K562 (cell line): Measurements from ENCODE around the gene RUNDC3A. TPM values are rescaled to one million over a fixed set of nuclear protein-coding genes. Genes with fewer than 3 reads are reported as not detected.

Experiments used
- ATAC-seq: fragments of 200-7000 bp; cut with Tn5 transposase; 3 replicates; pipeline ENCODE4 v1.9.1; 2020; ENCODE audit warnings: moderate library complexity
- BruUV-seq: library from RNA; stranded (reverse); fragments of 400-500 nt; replicated peaks from 2 replicates; lab custom pipeline; 2021; lab: Mats Ljungman, UMichigan
- CTCF ChIA-PET: fragments of 300-600 bp; formaldehyde crosslinking; extraction: SDS; loops from one replicate; lab custom pipeline; 2021; ENCODE audit warnings: low intra/inter-chr PET ratio; lab: Yijun Ruan, JAX
- POLR2A ChIA-PET: fragments of 300-600, 350-650 bp; sonication (Branson Sonifier 250); formaldehyde crosslinking; extraction: SDS; loops from one replicate; lab custom pipeline; 2021; ENCODE audit warnings: antibody characterized with exemption, inconsistent platforms; lab: Yijun Ruan, JAX
- DNase-seq, 4 experiments: peaks; one replicate each; pipeline versions ENCODE4 v3.0.0 to v3.0.0-alpha.2; 2011 to 2018; ENCODE audit warnings: low spot score in 3 of 4, mixed read lengths in 3 of 4; ENCODE audit errors: extremely low read depth in 1 of 4
- FAIRE-seq: peaks from 2 replicates; lab custom pipeline; 2011; peaks lifted over from hg19 to GRCh38; lab: Jason Lieb, UNC
- H2AFZ ChIP-seq: 2 replicates; pipeline ENCODE4 v1.6.0; 2011; ENCODE audit warnings: low read depth, low read length, control low read depth, inconsistent platforms
- H3K27ac ChIP-seq: fragments of 200-600 bp; 3 replicates; pipeline ENCODE4 v1.8.0; 2011; ENCODE audit warnings: low read depth, mild to moderate bottlenecking, control low read depth, inconsistent platforms, low read length, moderate library complexity, mixed read lengths; ENCODE audit errors: extremely low read depth
- H3K27me3 ChIP-seq, 2 experiments: fragments of 300-600 bp in 1 of 2; 2 replicates in 1 of 2; 3 replicates in 1 of 2; pipeline versions ENCODE4 v1.6.0 to v1.8.0; 2011; ENCODE audit warnings: inconsistent platforms in 2 of 2, low read length in 2 of 2, mild to moderate bottlenecking in 1 of 2, mixed read lengths in 1 of 2, moderate library complexity in 1 of 2; ENCODE audit not compliant: control insufficient read depth in 2 of 2, insufficient read depth in 2 of 2
- H3K36me3 ChIP-seq: fragments of 300-600 bp; 3 replicates; pipeline ENCODE4 v1.8.0; 2011; ENCODE audit warnings: mild to moderate bottlenecking, low read length, inconsistent platforms; ENCODE audit not compliant: control insufficient read depth, insufficient read depth
- H3K4me1 ChIP-seq, 2 experiments: fragments of 200-600 bp in 1 of 2; replicated peaks in 1 of 2; 2 replicates in 1 of 2; 3 replicates in 1 of 2; pipeline versions ENCODE4 v1.5.1 to v1.8.0; 2011; ENCODE audit warnings: inconsistent platforms in 2 of 2, low read length in 2 of 2, mild to moderate bottlenecking in 1 of 2, mixed read lengths in 1 of 2, moderate library complexity in 1 of 2; ENCODE audit not compliant: control insufficient read depth in 2 of 2, insufficient read depth in 2 of 2
- H3K4me2 ChIP-seq: 2 replicates; pipeline ENCODE4 v1.6.1; 2011; ENCODE audit warnings: low read length, control low read depth, inconsistent platforms, mixed read lengths; ENCODE audit not compliant: insufficient read depth
- H3K4me3 ChIP-seq: fragments of 200-600 bp; sonication (generic), shearing (Covaris generic); 2 replicates; pipeline ENCODE4 v1.5.1; 2016; ENCODE audit warnings: control low read depth, inconsistent platforms
- H3K79me2 ChIP-seq: fragments of 200-600 bp; 3 replicates; pipeline ENCODE4 v1.8.0; 2011; ENCODE audit warnings: low read length, inconsistent platforms; ENCODE audit not compliant: control insufficient read depth, insufficient read depth
- H3K9ac ChIP-seq, 2 experiments: 2 replicates each; pipeline versions ENCODE4 v1.6.0 to v1.6.1; 2011; ENCODE audit warnings: low read depth in 2 of 2, low read length in 2 of 2, control low read depth in 1 of 2, inconsistent platforms in 1 of 2, mild to moderate bottlenecking in 1 of 2, mixed read lengths in 1 of 2; ENCODE audit not compliant: insufficient read depth in 1 of 2
- H3K9me1 ChIP-seq: one replicate; pipeline ENCODE4 v1.6.0; 2011; ENCODE audit warnings: inconsistent platforms, mild to moderate bottlenecking, low read length, moderate library complexity; ENCODE audit not compliant: control insufficient read depth, insufficient read depth
- H3K9me3 ChIP-seq: replicated peaks from 2 replicates; pipeline ENCODE4 v1.5.1; 2011; ENCODE audit warnings: low read depth, low read length, inconsistent platforms; ENCODE audit not compliant: control insufficient read depth, insufficient read depth
- H4K20me1 ChIP-seq: replicated peaks from 2 replicates; pipeline ENCODE4 v1.6.1; 2011; ENCODE audit warnings: low read length, inconsistent platforms, mixed read lengths; ENCODE audit not compliant: control insufficient read depth, insufficient read depth
- RBFOX2 ChIP-seq: fragments of 200-400 bp; formaldehyde crosslinking; IDR thresholded peaks from 2 replicates; pipeline ENCODE4 v1.6.1; 2017; ENCODE audit warnings: low read depth, mild to moderate bottlenecking, low read length, moderate library complexity
- ZNF740 ChIP-seq, 3 experiments: fragments of 200-800 bp in 1 of 3; sonication (Bioruptor generic) in 1 of 3; sonication (generic) in 1 of 3; formaldehyde crosslinking in 1 of 3; IDR thresholded peaks; 2 replicates each; pipeline versions ENCODE4 v1.6.1 to v1.8.0; 2016 to 2022; ENCODE audit warnings: mild to moderate bottlenecking in 2 of 3, missing compliant biosample characterization in 2 of 3, missing genetic modification characterization in 2 of 3, missing genetic modification reagents in 1 of 3
- WGBS: fragments of 100-300 bp; shearing (Covaris generic); methylation state at CpG from one replicate; pipeline ENCODE4 v1.1.6; 2016; ENCODE audit warnings: low coverage, mixed read lengths; ENCODE audit not compliant: insufficient coverage; ENCODE audit errors: missing lambda C conversion rate; 5-methylcytosine and 5-hydroxymethylcytosine counted together
- in situ Hi-C: fragments of 300-500 bp; cut with MboI; formaldehyde crosslinking; loops from 4 replicates; pipeline ENCODE4 v1.15.0; 2018; ENCODE audit warnings: inconsistent platforms, mixed read lengths
- intact Hi-C: fragments of 100-400 bp; cut with micrococcal nuclease; formaldehyde crosslinking; loops from 2 replicates; pipeline ENCODE4 v1.14.2; 2022
- polyA plus RNA-seq, 8 experiments: library from polyadenylated mRNA; depleted of rRNA in 4 of 8; stranded (reverse) in 5 of 8; unstranded in 3 of 8; fragments of >200 nt; fragmentation: Nextera tagmentation in 2 of 8; fragmentation: Illumina TruSeq in 1 of 8; extraction: Ambion mirVana in 2 of 8; extraction: Trizol in 1 of 8; gene quantifications; 2 replicates each; pipeline versions ENCODE4 v1.2.1 to v1.2.3, GENCODE V29; 2011 to 2014; ENCODE audit warnings: inconsistent platforms in 1 of 8, missing spikeins in 1 of 8
- total RNA-seq, 7 experiments: library from RNA; depleted of rRNA in 6 of 7; stranded (reverse); fragments of >200 nt in 6 of 7; fragmentation: Illumina TruSeq in 2 of 7; extraction: Trizol in 2 of 7; gene quantifications; 2 replicates each; pipeline versions ENCODE4 v1.2.1 to v1.2.3, GENCODE V29; 2011 to 2021; ENCODE audit warnings: low replicate concordance in 1 of 7

Gene RUNDC3A
- total and polyA plus RNA-seq, 9 of the 15 experiments (the other 6 are each of a cell fraction or from before 2014, with no cell fraction given), result not detected

DNA sequence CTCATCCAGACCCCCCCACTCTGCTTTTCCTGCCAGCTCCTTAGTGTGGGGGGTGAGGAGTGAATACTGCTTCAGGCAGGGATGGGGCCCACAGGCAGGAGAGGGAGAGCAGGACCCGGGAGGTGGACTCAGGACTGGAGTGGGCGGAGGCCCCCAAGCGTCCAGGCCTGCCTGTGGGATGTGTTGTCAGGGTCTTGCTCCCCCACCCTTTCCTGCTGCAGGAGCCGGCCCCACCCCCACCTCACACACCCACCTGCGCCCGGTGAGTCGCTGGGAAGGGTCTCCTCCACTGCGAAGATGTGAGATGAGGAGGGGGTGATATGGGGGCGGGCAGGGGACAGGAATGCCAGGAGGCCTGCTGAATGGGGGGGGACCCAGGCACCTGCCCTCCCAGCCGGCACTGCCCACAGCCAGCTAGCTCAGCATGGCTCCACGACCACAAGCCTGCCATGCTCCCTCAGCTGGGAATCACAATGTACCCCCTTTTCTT is 54.1 kb downstream of the RUNDC3A start:
- Histone ChIP-seq H3K27ac (no peak overlapping the region), H3K9me3 (no peaks in the 10 kb centered on the region), H2AFZ (no peak overlapping the region), H3K4me1 (peaks cover 2 to 28% of the 10 kb centered on the region in 2 experiments; a peak in 4 of 5 replicates), H3K4me3 (peak overlapping the region; percentile 81), H3K79me2 (no peaks in the 10 kb centered on the region), H4K20me1 (peaks cover 9% of the 10 kb centered on the region), H3K9ac (peak overlapping the region; percentile 70 to 96; a peak in 2 of 4 replicates), H3K9me1 (no peaks in the 10 kb centered on the region), H3K36me3 (no peaks in the 10 kb centered on the region), H3K4me2 (peak overlapping the region; percentile 70; the same call in 1 of the 2 replicates), H3K27me3 (no peaks in the 10 kb centered on the region; a peak in 1 of 5 replicates)
- DNase-seq (peak in 1 of 4 experiments; percentile 44), FAIRE-seq (no peak), ATAC-seq (no peak)
- in situ Hi-C loops, result no loop called here
- BruUV-seq, result no TSS peak
- POLR2A ChIA-PET, result interaction anchor here (0.5 to 1.5 kb wide), 9 partner anchors 16 to 375 kb away, joined by 3 to 4 read pairs (median 3); partner anchors contain the start of gene ITGA2B
- 83% methylated on average over 1 of the region's 11 CpGs for WGBS
- intact Hi-C loops, result no loop called here
- TF ChIP-seq ZNF740 (CRISPR knock-in tag; IDR thresholded peaks at IDR 0.05) (peak; percentile 30), ZNF740 (tag; IDR thresholded peaks at IDR 0.05) (no peak), RBFOX2 (no peak)
- CTCF ChIA-PET, result no interaction called here
